Transverse colon (tissue), 3 donors: ENCODE data around the gene RMDN3.

ENCODE experiments used
- CTCF ChIP-seq, 5 experiments: fragments of 200-600 bp in 3 of 5; fragments of 450-650 bp in 2 of 5; sonication (generic) in 3 of 5; IDR thresholded peaks; 1 replicate in 2 of 5; 2 replicates in 3 of 5; pipeline ENCODE4 v1.5.1; 2016 to 2017; ENCODE audit warnings: antibody characterized with exemption in 5 of 5, inconsistent platforms in 3 of 5, mild to moderate bottlenecking in 2 of 5, moderate library complexity in 1 of 5
- EP300 ChIP-seq: sonication (generic); formaldehyde crosslinking; IDR thresholded peaks from one replicate; pipeline ENCODE4 v1.6.1; 2017; ENCODE audit warnings: antibody characterized with exemption, low read depth

GRCh38 chr15:40714144-40714543 is 40.9 kb downstream of the RMDN3 start:
- TF ChIP-seq EP300 = no peak
- TF ChIP-seq CTCF (IDR thresholded peaks at IDR 0.05) = no peak
